Stimulated activated CD4-positive, alpha-beta T cell treated with anti-CD3 and anti-CD28 coated beads, Interleukin-4, amount 100 ng/mL, for 1 hour (primary cell): ENCODE data around the gene ADRA2A.

Experiments used
- DNase-seq: peaks from one replicate; pipeline ENCODE4 v3.0.0-alpha.2; 2020

ADRA2A gene

DNA sequence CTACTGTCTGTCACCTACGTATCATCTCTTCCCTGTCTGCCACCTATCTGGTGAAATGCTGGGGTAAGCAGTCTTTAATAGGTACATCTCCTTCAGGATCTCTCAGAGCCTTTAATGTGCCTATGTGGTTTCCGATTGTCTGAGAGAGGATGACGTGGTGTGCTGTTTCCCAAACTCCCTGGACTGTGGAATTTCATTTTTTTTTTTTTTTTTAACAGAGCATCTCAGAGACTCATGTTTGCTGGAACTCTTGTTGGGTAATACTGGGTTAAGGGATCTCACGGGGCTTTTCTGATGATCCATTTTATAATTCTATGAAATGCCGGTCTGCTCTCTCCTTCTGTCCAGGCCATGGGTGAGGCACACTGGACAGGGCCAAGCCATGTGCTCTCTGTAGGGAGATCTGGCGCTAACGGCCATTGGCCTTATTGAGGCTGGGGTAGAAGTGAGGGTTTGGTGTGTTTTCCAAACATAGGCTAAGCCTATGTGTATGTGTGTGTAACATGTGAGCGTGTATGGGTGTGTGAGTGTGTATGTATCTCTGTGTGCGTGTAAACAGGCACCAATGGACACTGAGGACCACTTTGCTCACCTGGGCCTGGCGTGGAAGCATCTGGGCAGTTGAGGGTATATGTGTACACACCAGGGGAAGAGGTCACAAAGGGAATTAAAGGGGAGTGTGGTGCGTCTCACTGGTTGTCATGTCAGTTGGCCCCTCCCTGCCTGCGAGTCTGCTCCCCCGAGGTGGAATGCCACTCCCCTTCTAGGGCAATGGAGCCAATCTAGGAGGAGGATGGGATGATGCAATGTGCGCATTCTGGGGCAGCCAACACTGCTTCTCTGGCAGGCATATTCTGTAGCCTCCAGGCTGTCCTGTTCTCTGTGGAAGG is 7.8 kb downstream of the ADRA2A start:
- DNase-seq: no peak

DNA sequence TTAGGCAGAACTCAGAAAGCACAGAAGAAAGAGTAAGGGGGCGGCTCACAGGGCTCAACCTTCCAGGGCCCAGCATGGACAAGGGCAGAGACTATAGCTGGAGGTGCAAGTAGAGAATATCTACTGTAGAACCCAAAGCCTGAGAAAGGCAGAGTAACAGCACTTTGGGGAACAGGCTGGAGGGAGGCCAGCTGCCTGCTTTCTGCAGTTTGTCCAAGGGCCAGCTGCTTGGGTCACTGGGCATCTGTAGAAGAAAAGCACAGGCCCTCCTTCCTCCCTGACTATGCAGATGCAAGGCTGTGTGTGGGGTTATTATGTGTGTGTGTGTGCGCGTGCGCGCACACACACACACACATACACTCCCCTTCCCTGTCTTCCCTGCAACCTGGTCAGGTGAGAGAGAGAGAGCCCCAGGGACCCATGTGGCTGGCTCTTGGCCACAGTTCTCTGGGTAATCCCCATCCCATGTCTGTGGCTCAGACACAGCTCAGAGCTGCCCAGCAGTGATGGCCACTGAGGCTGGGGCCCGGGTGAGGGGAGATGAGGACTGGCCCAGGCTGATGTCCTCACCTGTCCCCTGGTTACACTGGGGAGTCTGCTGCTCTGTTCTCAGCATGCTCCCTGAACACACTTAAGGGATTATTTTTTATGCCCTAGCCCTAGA is 9.0 kb downstream of the ADRA2A start:
- DNase-seq: no peak

DNA sequence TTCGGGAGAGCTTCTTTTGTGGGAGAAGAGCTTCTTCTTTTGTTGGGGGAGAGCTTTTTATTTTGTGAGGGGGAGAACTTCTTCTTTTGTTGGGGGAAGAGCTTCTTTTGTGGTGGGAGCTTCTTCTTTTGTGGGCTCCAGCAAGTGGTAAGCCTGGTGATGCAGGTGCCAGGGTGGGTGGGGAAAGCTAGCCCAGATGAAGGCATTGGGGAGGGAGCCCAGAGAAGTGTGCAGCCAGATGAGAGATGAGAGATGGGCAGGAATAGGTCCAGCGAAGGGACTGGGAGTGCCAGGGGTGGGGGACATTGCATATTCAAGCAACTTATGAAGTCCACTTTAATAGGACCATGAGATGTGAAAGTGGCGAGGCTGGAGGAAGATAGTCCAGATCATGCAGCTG is 9.7 kb downstream of the ADRA2A start:
- no peak for DNase-seq

DNA sequence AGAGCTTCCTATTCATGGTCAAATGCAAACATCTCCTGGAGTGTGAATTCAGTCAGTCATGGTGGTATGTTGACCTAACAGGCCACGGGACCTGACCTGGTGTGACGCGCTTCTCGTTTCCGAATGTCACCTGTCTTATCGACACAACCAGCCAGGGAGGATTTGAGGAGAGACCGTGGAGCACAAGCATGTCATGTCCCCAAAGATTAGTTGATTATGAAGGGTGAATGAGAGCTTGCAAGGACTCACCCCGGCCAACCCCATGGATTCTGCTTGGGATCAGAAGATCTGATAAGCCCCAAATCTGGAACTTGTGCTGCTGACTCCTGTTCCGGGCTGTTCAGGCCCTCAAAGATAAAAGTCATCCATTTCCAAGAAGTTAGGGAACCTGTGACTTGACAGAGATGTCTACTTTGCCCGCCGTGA is 10.5 kb downstream of the ADRA2A start:
- DNase-seq: no peak

DNA sequence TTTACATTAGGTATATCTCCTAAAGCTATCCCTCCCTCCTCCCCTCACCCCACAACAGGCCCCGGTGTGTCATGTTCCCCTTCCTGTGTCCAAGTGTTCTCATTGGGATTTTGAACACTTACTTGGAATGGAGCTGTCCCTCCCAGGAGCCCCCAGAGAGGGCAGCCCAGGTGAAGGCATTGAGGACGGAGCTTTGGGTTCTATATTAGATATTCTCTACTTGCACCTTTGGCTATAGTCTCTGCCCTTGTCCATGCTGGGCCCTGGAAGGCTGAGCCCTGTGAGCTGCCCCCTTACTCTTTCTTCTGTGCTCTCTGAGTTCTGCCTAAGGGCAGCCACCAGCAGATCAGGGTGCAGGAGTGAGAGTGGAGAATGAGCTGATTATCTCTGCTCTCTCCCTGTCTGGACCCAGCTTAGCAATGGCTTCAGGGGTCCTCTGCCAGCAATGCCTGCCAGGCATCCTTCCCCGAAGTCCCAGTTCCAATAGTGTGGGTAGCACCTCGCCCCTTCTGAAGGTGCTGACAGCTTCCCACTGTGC is 11.2 kb downstream of the ADRA2A start:
- no peak for DNase-seq

DNA sequence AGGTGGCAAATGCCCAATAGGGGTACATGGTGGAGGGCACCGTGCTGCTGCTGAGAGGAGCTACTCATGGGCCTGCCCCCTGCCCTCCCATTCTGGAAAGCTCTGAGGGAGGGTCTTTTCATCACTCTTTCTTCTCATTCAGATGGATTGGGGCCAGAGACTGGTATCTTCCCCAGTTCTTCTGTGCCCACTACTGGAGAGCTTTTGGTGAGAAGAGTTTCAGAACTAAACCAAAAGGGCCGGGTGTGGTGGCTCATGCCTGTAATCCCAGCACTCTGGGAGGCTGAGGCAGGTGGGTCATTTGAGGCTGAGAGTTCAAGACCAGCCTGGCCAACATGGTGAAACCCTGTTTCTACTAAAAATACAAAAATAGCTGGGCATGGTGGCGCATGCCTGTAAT is 12.5 kb downstream of the ADRA2A start:
- no peak for DNase-seq

DNA sequence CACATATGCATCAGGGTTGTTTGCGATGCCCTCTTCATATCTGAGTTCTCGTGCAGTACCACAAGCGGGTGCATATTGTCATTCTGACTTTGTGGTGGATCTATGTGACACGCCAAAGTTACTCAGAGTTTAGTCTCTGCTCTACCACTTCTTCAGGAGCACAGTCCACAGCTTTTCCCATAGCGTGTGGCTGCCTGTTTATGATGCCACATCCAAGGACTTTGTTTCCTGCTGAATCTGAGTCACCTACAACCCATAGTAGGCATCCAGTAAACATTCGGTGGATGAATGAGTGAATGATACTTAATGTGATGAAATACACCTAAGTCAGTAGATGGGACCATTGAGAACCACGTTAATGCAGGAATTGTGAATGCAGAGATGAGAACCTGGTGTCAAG is 15.0 kb downstream of the ADRA2A start:
- no peak for DNase-seq

DNA sequence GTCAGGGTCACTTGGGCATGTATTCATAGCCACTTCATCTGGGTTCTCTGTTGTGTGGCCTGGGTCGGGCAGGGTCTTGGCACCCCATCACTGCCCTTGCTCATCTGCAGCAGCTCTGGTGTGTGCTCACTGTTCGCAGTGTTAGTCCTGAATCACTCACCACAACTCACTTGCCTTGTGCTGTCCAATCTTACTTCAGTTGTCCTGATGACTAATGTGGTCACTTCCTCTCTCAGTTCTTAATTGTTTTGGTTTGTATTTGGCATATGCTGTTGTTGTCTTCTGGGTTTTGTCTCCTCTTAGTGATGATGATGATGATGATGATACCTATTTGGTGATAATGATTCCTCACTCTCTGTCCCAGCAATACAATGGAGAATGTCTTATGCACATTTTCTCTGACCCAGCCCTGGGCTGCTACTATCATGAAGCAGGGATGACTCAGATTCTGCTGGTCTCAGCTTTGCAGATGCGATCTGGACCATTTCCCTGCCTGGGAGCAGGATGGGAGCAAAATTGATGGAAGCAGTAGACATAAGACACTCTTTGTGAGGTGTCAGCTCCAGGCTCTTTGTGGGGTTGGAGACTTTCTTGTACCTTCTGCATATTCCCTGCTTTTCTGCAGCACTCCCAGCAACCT is 17.0 kb downstream of the ADRA2A start:
- no peak for DNase-seq

DNA sequence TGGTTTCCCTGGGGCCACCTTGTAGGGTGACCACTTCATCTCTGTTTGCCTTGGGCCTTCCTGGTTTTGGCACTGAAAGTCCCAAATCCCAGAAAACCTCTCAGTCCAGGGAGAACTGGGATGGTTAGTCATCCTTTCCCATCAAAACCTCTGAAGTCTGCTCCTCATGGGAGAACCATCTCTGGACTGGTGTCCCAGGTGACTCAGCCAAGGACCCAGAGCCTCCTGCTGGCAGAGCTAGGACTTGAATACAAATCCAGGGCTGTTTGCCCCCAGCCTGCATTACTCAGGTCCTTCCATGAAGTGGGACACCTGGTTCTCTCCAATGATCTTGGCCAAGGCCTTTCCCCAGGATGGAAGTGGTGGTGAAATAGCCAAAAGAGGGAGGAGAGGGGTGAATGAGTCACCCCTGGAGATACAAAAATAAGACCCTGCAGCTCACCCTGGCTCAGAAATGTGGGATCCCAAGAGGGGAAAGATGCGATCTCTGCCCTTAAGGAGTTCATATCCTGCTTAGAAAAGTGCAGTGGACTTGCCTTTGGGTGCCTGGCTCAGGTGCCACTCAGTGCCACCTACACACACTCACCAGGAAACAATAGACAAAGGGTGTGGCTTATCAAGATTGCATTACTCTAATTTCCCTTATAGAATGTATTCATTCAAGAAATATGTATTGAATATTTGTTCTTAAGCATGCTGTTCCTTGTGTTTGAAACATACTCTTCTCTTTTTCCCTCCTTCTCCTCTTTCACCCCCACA is 22.0 kb downstream of the ADRA2A start:
- DNase-seq: no peak

DNA sequence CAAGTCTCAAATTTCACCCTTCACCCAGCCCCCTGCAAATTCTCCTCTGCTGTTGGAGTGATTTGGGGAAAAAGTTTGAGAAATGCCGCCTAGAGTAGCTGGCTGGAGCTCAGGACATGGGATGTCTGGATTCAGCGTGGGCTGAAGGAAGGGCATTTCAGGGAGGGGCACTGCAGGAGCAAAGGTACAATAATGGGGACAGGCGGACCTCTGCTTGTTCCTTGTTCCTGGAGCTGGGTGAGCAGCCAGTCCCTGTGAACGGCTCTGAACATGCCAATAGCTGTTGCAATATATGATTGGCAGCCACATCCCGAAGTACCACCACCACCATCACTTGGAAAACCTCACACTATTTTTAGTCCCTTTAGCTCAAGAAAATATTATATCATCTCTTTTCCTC is 23.4 kb downstream of the ADRA2A start:
- DNase-seq: no peak

DNA sequence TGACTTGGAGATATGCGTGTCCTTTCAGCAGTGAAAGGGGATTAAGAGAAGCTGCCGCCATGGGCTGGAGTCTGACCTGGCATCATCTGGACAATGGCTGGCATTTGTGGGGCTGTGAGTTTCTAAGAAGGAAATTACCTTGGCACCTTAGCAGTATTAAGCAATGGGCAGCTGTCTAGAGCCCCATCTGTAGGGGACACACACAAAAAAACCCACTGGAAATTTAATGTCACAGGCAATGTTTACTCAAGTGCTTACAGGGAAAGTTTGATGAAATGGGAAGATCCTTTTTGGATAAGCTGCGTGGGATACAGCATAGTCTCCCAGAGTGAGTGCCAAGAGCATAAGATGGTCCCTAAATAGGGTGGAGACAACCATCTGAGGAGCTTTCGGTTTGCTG is 25.0 kb downstream of the ADRA2A start:
- no peak for DNase-seq

DNA sequence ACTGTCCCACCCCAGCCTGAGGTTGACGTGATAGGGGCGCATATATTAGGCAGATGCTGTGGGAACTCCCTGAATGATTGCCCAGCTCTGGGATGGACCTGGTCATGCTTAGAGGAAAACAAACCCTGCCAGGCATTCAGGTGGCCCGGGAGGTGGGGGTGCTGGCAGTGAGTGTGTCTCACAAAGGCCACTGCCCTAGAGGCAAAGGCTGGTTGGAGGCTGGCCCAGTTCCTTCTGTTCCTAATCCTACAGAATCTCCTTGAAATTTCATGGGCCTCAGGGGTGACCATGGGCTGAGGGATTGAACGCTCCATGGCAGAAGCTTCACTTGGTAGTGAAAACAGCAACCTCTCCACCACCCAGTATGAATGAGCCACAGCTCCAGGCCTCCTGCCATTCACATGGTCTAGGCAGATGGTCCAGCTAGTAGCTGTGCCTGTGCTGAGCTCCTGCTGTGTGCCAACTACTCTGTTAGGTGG is 25.6 kb downstream of the ADRA2A start:
- DNase-seq: no peak

DNA sequence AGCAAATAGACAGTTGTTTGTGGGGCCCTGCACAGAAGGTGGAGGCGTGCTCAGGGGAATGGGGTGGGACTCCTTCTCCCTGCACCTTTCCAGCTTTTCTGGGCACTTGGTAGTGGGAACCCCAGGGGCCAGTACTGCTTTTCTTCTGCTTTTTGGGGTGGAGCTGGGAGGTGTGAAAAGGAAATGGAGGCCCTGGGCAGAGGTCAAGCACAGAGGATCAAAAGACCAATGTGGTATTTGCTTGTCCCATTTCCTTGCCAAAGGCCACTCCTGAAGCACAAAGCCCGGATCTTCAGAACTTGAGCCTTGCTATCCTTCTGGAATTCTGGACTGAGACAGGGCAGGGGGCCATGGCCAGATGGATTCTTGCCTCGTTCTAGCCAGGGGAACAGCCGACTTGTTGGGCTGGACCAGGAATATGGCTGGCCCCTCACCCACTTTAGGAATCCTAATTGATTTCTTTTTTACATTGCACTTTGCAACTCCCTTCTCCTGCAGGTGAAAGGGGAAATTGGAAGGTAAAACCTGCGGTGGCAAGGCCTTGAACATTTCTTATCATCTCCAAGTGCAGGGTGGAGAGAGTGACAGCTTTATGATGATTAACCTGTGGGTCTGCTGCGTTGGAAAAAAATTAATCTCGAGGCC is 26.5 kb downstream of the ADRA2A start:
- no peak for DNase-seq

DNA sequence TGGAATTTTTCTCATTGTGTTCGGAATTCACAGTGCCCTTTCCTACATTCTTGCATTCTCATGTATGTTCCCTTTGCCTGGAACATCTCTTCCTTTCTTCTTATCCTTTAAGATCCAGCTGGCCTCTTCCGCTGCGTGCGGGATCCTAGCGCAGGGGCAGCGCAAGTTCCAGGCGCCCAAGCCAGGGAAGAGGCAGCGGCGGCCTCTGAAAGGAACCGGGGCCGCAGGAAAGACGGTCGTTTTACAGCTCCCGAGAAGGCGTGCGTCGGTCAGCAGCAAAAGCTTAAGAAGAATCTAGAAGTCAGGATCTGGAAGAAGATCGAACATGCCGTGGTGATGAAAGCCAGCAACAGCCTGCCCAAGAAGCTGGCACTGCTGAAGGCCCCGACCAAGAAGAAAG is 28.0 kb downstream of the ADRA2A start:
- no peak for DNase-seq

DNA sequence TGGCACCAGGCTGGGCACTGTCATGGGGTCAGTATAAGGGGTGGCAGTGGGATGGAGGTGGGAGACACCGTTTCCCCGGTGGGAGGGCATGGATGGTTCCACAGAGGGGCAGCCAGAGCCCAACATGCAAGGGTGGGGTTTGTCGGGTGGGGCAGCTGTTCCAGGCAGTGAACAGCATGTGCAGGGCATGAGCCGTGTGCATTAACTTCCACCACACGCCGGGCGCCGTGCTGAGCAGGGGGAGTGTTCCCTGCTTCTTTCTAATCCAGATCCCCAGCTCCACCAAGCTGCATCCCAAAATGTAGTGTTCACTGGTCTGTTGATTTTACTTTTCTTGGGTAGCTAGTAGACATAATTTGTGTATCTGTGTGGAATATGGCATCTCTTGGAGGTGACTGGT is 29.3 kb downstream of the ADRA2A start:
- DNase-seq: no peak

DNA sequence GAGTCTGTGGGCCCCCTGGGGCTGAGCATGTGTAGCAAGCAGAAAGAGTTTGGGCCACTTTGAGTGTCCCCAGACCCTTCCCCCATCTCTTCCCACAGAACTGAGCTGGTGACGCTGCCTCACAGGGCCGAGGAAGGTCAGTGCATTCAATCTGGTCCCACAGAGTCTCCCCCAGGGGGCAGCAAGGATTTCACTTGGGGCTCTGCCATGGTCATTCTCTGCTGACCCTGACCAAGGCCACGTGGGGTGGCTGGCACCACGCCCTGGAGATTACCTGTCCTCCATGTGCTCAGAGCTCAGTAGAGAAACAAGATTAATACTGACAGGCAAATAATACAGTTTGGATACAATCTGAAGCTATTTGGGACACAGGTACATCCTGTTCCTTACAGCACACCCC is 30.2 kb downstream of the ADRA2A start:
- DNase-seq: no peak

DNA sequence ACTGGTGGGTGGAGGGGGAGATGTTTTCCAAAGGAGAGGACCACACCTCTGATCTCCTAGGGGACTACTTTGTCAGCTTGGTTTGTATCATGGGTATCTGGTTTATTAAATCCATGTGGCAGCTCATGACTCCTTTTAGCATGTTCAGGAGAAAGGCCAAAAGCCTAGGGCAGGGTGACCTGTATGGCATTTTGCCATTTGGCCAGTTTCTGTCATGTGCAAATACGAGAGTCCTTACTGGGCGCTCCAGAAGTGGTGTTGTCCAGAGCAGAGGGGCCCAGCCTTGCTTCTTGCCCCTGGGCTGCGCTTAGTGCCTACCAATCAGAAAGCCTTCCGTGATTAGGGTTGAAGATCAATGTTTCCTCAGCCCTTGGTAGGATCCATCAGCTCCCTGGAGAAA is 31.0 kb downstream of the ADRA2A start:
- no peak for DNase-seq

DNA sequence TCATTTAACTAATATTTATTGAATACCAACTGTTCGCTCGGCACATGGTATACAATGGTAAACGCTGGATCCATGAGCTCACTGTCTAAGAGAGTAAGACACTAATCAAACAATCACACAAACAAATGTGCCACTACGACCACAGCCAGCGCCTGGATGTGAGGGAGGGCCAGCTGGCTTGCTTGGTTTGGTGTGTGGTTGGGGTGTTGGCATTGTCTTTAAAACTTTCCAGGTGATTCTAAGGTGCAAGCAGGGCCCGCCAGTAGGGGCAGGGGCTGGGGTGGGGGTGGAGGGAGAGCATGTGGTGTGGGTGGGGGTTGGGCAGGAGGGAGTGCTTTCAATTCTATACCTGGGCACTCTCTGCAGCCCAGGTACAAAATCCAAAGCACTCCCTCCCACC is 31.6 kb downstream of the ADRA2A start:
- no peak for DNase-seq

DNA sequence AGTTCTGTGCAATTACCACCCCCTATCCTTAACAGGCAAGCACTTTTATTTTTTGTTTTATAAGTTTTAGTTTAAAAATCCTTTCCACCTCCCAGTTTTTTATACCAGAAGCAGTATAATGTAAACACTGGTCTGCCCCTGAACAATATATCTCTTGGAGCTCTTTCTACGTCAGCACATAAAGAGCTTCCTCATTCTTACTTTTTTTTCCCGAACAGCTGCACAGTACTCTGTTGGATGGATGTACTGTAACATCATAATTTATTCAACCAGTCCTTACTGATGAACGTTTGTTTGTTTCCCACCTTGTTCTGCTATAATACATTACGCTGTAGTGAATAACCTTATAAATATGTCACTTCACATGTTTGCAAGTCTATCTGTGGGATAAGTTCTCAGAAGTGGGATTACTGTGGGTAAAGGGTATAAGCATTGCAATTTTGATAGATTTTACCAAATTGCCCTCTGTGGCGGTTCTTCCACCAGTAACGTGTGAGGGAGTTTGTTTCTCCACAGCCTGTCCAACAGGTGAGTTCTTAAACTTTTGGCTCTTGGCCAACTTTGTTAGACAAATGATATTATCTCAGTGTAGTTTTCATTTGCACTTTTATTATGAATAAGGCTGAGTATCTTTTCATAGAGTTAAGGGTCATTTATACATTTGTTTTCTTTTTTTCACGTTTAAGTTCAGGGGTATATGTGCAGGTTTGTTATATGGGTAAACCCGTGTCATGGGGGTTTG is 32.8 kb downstream of the ADRA2A start:
- DNase-seq: no peak

DNA sequence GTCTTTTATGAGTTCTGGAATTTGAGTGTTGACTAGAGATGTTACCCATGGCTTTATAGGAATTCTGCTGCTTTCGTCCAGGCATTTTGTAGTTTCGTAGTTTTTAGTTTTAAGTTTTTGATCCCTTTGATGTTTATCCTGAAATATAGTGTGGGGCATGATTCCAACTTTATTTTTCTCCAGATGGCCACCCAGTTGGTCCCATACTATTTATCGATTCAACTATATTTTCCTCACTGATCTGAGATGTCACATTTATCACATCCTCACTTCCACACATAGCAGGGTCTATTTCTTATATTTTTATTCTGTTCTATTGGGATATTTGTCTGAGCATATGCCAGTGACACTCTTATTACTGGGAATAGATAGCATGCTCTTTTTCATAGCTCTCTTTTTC is 33.9 kb downstream of the ADRA2A start:
- DNase-seq: no peak

DNA sequence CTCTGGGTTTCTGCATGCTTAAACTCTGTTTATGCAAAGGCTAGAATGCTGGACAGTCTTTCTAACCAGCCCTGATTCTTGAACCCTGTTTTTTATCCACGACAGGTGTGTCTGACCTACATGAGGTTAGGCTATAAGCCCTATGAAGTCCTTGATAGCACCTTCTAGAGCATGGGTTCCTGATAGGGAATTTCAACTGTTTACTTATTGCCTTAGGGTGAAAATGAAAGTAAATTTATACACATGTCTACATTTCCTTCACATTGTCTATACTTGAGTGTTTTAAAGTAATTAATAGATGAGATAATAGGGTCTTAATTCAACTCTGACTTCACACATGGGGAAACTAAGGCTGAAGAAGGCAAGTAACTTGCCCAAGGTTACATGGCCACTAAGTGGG is 35.5 kb downstream of the ADRA2A start:
- no peak for DNase-seq
